ENCODE data around the gene PACSIN3. TPM values are rescaled to one million over a fixed set of nuclear protein-coding genes. Genes with fewer than 3 reads are reported as not detected.

Gene PACSIN3
- total and polyA plus RNA-seq, 7 donors, result 1.2 to 78.3 (median 56.0) TPM

GRCh38 chr11:47131136-47131535 lies 55.1 kb downstream of the PACSIN3 start:
- no peak overlapping the region for H3K4me3 ChIP-seq
- no peaks in the 10 kb centered on the region for H3K4me1 ChIP-seq
- WGBS, 2 donors, result 88 to 96% methylated on average over 2 of the region's 2 CpGs
- DNase-seq, result peak; percentile 10
- no peaks in the 10 kb centered on the region for H3K9me3 ChIP-seq
- no peaks in the 10 kb centered on the region for H3K36me3 ChIP-seq
- no peaks in the 10 kb centered on the region for H3K27me3 ChIP-seq
- intact Hi-C loops (cut with DNase I), result no loop called here
- TF ChIP-seq POLR2A (IDR thresholded peaks at IDR 0.05), result no peak
- no peak for TF ChIP-seq EP300 (IDR thresholded peaks at IDR 0.05)
- no peak for TF ChIP-seq POLR2AphosphoS5 (IDR thresholded peaks at IDR 0.05)
- TF ChIP-seq CTCF (IDR thresholded peaks at IDR 0.05), result no peak
- no peak overlapping the region for H3K27ac ChIP-seq

- H3K27me3 ChIP-seq, result no peaks in the 10 kb centered on the region
- intact Hi-C loops (cut with DNase I), result no loop called here
- H3K9me3 ChIP-seq, result no peaks in the 10 kb centered on the region
- H3K27ac ChIP-seq, result no peak overlapping the region
- TF ChIP-seq POLR2A (IDR thresholded peaks at IDR 0.05) (no peak), POLR2AphosphoS5 (IDR thresholded peaks at IDR 0.05) (no peak), CTCF (IDR thresholded peaks at IDR 0.05) (no peak), EP300 (IDR thresholded peaks at IDR 0.05) (no peak)
- no peaks in the 10 kb centered on the region for H3K4me1 ChIP-seq
- no peak overlapping the region for H3K4me3 ChIP-seq
- 86 to 89% methylated on average over 3 of the region's 3 CpGs for WGBS, 2 donors
- peak; percentile 36 for DNase-seq
- H3K36me3 ChIP-seq, result no peaks in the 10 kb centered on the region
Observed at GRCh38 chr11:47130543-47130942, 55.7 kb downstream of the PACSIN3 start.

Small RNA genes lying within 50 kb of the gene (small RNA-seq; reads per million reads assigned to genes)
- gene MIR6745, result 0 reads per million in 3 donors

Other genes starting within 250 kb of the PACSIN3 start
- gene CSTPP1, start 249.7 kb downstream of the PACSIN3 start, total RNA-seq, result 10 to 100 TPM; 16.8 to 29.4 (median 20.9) TPM
- 10 to 100 TPM; 12.9 to 26.8 (median 24.6) TPM for gene CSTPP1, start 249.7 kb downstream of the PACSIN3 start, polyA plus RNA-seq
- gene ARFGAP2, start 9.6 kb downstream of the PACSIN3 start, total RNA-seq, result 100 to 1,000 TPM in 3 of 4 donors, 10 to 100 TPM in 1; 85.0 to 185 (median 123) TPM
- gene ARFGAP2, start 9.6 kb downstream of the PACSIN3 start, polyA plus RNA-seq, result 10 to 100 TPM; 46.8 to 81.1 (median 50.2) TPM
- 10 to 100 TPM; 31.9 to 44.6 (median 32.3) TPM for gene DDB2, start 28.5 kb upstream of the PACSIN3 start, total RNA-seq
- gene DDB2, start 28.5 kb upstream of the PACSIN3 start, polyA plus RNA-seq, result 10 to 100 TPM; 21.3 to 42.0 (median 21.6) TPM
- gene ACP2, start 62.4 kb upstream of the PACSIN3 start, total RNA-seq, result 10 to 100 TPM; 30.7 to 54.0 (median 34.9) TPM
- 10 to 100 TPM; 15.6 to 50.9 (median 25.4) TPM for gene ACP2, start 62.4 kb upstream of the PACSIN3 start, polyA plus RNA-seq
- 10 to 100 TPM; 30.3 to 54.5 (median 40.2) TPM for gene NR1H3, start 71.6 kb upstream of the PACSIN3 start, total RNA-seq
- gene NR1H3, start 71.6 kb upstream of the PACSIN3 start, polyA plus RNA-seq, result 10 to 100 TPM; 57.3 to 90.1 (median 61.5) TPM
- gene MADD, start 83.7 kb upstream of the PACSIN3 start, total RNA-seq, result 10 to 100 TPM; 25.8 to 55.7 (median 33.6) TPM
- gene MADD, start 83.7 kb upstream of the PACSIN3 start, polyA plus RNA-seq, result 10 to 100 TPM; 18.6 to 32.5 (median 19.2) TPM
- not detected for gene MYBPC3, start 166.3 kb upstream of the PACSIN3 start, total RNA-seq
- gene MYBPC3, start 166.3 kb upstream of the PACSIN3 start, polyA plus RNA-seq, result 1 to 10 TPM in 1 of 3 donors, under 1 TPM in 2; 0.29 to 1.4 (median 0.60) TPM
- gene SPI1, start 192.1 kb upstream of the PACSIN3 start, total RNA-seq, result 10 to 100 TPM; 10.5 to 19.7 (median 18.8) TPM
- gene SPI1, start 192.1 kb upstream of the PACSIN3 start, polyA plus RNA-seq, result 10 to 100 TPM; 21.6 to 29.8 (median 27.1) TPM
- 10 to 100 TPM; 38.2 to 87.5 (median 54.0) TPM for gene SLC39A13, start 222.2 kb upstream of the PACSIN3 start, total RNA-seq
- 10 to 100 TPM in 2 of 3 donors, 1 to 10 TPM in 1; 4.6 to 29.8 (median 13.2) TPM for gene SLC39A13, start 222.2 kb upstream of the PACSIN3 start, polyA plus RNA-seq
- 100 to 1,000 TPM; 104 to 202 (median 178) TPM for gene PSMC3, start 240.0 kb upstream of the PACSIN3 start, total RNA-seq
- gene PSMC3, start 240.0 kb upstream of the PACSIN3 start, polyA plus RNA-seq, result 100 to 1,000 TPM; 117 to 151 (median 121) TPM

Measured in sigmoid colon (tissue), 7 donors.